HG02943 (cell line): ENCODE measurements around the gene SLC7A8.
"Not testable (repeated sequence)": the region's sequence is repeated elsewhere in the genome, so short reads cannot be mapped to it uniquely, and the experiment has no call there.

ENCODE experiments used
- ATAC-seq: cut with Tn5 transposase; IDR thresholded peaks from one replicate; pipeline ENCODE4 v1.9.1; 2021; ENCODE audit warnings: mild to moderate bottlenecking, low read depth, moderate library complexity; ENCODE audit not compliant: unreplicated experiment

The SLC7A8 gene

GRCh38 chr14:23117371-23118020 is 66.0 kb downstream of the SLC7A8 start:
- ATAC-seq: no peak

GRCh38 chr14:23115918-23116317 is 67.5 kb downstream of the SLC7A8 start:
- no peak for ATAC-seq

GRCh38 chr14:23115039-23115731 is 68.3 kb downstream of the SLC7A8 start:
- ATAC-seq: no peak

- ATAC-seq: no peak
Measured at GRCh38 chr14:23114669-23115038, 68.8 kb downstream of the SLC7A8 start.

GRCh38 chr14:23114120-23114458 is 69.4 kb downstream of the SLC7A8 start:
- no peak for ATAC-seq

GRCh38 chr14:23113431-23114119 is 69.9 kb downstream of the SLC7A8 start:
- ATAC-seq: no peak

GRCh38 chr14:23112359-23113178 is 70.9 kb downstream of the SLC7A8 start:
- no peak for ATAC-seq

GRCh38 chr14:23110579-23111365 is 72.7 kb downstream of the SLC7A8 start:
- no peak for ATAC-seq

- no peak for ATAC-seq
Measured at GRCh38 chr14:23109769-23110168, 73.7 kb downstream of the SLC7A8 start.

- ATAC-seq: not testable (repeated sequence)
Measured at GRCh38 chr14:23108169-23108568, 75.3 kb downstream of the SLC7A8 start.

GRCh38 chr14:23107620-23108019 is 75.8 kb downstream of the SLC7A8 start:
- ATAC-seq: not testable (repeated sequence)

GRCh38 chr14:23106747-23107045 is 76.8 kb downstream of the SLC7A8 start:
- no peak for ATAC-seq

GRCh38 chr14:23105348-23105824 is 78.1 kb downstream of the SLC7A8 start:
- ATAC-seq: no peak

GRCh38 chr14:23104591-23105347 is 78.7 kb downstream of the SLC7A8 start, which contains the start of gene CIROP:
Gene CIROP (minus strand): TSS chr14:23104989. CDS start chr14:23104920, 69 bp downstream.
- ATAC-seq: no peak

- ATAC-seq: no peak
Measured at GRCh38 chr14:23104070-23104590, 79.3 kb downstream of the SLC7A8 start.

GRCh38 chr14:23103581-23103980 is 79.9 kb downstream of the SLC7A8 start:
- ATAC-seq: no peak

GRCh38 chr14:23102801-23103200 is 80.7 kb downstream of the SLC7A8 start:
- ATAC-seq: no peak

- ATAC-seq: no peak
Measured at GRCh38 chr14:23101986-23102625, 81.4 kb downstream of the SLC7A8 start.
